Endometrial microvascular endothelial cells (primary cell): ENCODE results near the gene ZNF600. TPM values are rescaled to one million over a fixed set of nuclear protein-coding genes. Genes with fewer than 3 reads are reported as not detected.
"Not testable (repeated sequence)": the region's sequence is repeated elsewhere in the genome, so short reads cannot be mapped to it uniquely, and the experiment has no call there.

Experiments used
- in situ Hi-C: cut with HindIII; loops from 2 replicates; pipeline ENCODE4 v1.10.0; 2017; ENCODE audit warnings: low sequenced_read_pairs, low pct_unique_long_range_greater_than_20kb; ENCODE audit errors: inconsistent ontology term
- total RNA-seq: library from RNA; depleted of rRNA; stranded (reverse); fragments of >200 nt; gene quantifications from one replicate; pipeline ENCODE4 v1.2.3, GENCODE V29; 2015; ENCODE audit errors: inconsistent ontology term

ZNF600 gene
- total RNA-seq, 1 donor from 2014 or later = 1.0 TPM

DNA sequence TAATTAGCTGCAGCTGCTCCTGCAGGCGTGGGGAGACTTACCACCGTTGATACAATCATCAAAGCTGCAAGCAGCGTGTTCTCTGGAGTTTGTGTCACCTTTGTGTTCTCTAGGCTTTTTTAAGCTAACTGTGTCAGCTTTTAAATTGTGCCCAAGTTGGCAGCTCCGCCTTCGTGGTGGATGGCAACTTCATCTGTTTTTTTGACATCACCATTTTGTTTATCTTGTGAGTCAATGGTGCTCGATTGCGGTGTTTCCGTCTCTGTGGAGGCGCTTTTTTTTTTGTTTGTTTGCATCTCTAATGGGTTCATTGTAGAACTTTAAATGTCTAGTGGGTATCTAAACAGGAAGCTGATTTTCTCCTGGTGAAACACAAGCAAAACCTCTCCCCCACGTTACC is 40.7 kb downstream of the ZNF600 start:
- in situ Hi-C loops = not testable (repeated sequence)

GRCh38 chr19:52743091-52743490 is 43.5 kb downstream of the ZNF600 start:
- in situ Hi-C loops = no loop called here

GRCh38 chr19:52742516-52742915 is 44.1 kb downstream of the ZNF600 start:
- in situ Hi-C loops = no loop called here

GRCh38 chr19:52741951-52742485 is 44.6 kb downstream of the ZNF600 start:
- in situ Hi-C loops = no loop called here

DNA sequence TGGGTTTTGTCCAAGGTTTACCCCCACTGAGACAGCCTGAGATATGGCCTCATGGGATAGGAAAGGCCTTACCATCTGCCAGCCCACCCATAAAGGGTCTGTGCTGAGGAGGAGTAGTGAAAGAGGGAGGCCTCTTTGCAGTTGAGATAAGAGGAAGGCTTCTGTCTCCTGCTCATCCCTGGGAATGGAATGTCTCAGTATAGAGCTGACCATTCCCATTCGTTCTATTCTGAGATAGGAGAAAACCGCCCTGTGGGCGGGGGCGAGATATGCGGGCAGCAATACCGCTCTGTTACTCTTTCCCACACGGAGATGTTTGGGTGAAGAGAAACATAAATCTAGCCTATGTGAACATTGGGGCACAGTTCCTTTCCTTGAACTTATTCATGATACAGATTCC is 45.2 kb downstream of the ZNF600 start:
- in situ Hi-C loops = not testable (repeated sequence)

DNA sequence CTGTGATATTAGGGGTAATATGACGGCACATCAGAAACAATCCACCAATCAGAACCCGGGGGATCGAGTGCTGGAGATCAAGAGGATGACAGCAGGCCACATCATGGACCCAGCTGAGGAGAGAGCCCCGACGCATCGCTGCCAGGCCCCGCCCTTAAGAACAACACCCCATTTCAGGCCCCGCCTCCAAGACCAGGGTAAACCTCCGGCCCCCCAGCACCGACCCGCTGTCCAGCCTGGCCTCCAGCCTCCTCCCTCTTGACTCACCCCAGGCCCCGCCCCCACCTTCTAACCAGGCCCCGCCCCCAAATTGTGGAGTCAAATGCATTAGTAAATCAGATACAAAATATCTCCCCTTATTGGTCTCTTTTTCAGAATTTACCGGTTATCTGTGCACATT is 47.0 kb downstream of the ZNF600 start:
- in situ Hi-C loops = no loop called here

GRCh38 chr19:52735734-52736133 is 50.9 kb downstream of the ZNF600 start:
- in situ Hi-C loops = no loop called here

GRCh38 chr19:52734893-52735661 is 51.5 kb downstream of the ZNF600 start, which contains the start of gene ZNF611:
Gene ZNF611 (minus strand): TSS chr19:52735044. CDS start chr19:52715894, 19,150 bp downstream.
- in situ Hi-C loops = no loop called here

DNA sequence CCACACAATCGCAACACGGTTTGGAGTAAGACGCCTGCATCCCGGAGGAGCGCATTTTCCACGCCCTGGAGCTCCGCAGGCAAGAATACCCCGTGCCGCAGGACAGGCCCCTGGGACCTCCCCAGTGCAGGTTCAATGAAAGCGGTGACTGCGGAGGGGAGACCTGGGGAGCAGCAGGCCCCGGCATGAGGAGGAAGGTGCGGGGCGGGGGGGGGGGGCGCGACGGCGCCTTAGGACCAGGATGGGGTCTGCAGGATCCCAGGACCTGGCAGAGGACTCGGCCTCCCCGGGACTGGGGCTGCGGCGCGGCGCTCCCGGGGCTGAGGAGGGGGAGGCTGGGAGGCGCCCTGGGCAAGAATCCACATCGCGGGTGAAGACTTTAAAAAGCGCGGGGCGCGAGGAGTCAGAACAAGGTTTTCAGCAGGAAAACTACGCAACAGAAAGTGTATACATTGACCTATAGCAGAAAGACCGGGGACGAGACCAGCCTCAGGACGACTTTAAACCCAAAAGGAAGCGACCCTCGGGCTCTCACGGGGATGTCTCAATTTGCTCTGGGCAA is 52.2 kb downstream of the ZNF600 start:
- in situ Hi-C loops = no loop called here

DNA sequence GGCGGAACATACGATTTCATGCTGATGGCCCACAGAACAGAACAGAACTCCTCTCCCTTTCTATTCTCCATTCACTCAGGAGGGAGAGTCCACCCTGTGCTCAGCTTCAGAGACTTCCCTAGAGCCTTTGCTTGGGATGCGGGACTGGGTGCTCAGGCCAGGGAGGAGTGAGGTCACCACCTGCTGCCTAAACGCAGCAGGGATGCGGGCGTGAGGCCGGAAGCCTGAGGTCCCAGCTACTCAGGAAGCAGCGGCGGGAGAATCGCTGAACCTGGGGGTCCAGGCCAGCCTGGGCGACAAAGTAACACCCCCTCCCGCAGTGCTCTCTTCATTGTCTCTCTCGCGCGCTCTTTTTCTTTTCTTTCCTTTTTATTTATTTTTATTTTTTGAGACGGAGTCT is 60.5 kb downstream of the ZNF600 start:
- in situ Hi-C loops = not testable (repeated sequence)

DNA sequence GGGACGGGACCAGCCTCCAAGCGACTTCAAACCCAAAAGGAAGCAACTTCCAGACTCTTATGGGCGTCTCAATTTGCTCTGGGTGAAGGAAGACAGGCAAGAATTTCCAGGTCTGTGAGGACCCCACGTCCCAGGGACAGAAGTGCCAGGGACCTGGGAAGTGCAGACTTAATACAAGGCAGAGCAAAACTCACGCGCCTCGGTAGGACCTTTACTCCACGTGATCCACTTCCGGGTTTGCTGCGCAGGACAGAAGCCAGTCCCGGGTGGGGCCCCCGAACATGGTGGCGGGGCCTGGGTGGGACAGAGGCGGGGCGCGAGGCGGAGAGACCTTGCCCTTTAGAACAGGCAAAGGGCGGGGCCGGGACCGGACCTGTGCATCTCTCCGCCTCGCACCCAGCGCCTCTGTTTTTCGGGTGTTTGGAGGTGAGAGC is 61.0 kb downstream of the ZNF600 start:
- in situ Hi-C loops = no loop called here

DNA sequence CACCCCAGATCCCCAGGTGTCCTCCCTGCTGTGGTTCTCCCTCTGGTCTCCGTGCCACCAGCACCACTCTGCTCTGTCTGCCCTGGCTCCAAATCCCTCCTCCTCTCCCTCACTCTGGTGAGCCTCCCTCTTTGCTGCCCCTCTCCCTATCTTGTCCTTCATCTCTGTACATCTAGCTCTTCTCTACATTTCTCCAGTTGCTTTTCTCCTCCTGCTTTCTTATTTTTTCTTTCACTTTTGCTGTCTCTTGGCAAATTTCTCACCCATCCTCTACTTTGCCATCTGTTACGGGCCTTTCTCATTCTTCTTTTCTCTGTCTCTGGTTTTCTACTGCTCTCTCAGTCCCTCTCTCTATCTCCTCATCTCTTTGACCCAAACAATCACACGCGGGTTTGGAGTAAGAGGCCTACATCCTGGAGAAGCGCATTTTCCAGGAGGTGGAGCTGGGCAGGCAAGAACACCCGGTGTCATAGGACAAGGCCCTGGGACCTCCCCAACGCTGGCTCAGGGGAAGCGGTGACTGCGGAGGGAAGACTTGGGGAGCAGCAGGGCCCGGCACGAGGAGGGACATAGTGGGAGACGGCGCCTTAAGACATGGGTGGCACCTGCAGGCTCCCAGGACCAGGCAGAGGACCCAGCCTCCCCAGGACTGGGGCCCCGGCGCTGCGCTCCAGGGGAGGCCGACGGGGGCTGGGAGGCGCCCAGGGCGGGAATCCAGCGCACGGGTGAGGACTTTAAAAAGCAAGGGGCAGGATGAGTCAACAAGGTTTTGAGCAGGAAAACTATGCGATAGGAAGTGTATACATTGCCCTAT is 61.7 kb downstream of the ZNF600 start:
- in situ Hi-C loops = no loop called here

DNA sequence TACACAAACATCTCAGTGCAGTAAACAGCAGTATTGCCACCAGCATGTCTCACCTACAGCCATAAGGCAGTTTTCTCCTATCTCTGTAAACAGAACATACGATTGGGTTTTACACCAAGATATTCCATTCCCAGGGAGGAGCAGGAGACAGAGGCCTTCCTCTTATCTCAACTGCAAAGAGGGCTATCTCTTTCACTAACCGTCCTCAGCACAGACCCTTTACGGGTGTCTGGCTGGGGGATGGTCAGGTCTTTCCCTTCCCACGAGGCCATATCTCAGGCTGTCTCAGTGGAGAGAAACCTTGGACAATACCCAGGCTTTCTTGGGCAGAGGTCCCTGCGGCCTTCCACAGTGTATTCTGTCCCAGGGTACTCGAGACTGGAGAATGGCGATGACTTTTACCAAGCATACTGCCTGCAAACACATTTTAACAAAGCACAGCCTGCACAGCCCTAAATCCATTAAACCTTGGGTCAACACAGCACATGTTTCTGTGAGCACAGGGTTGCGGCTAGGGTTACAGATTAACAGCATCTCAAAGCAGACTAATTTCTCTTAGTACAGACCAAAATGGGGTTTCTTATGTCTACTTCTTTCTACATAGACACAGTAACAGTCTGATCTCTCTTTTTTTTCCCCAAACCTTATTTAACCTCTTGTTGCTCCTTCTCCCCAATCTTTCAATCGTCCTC is 62.5 kb downstream of the ZNF600 start:
- in situ Hi-C loops = not testable (repeated sequence)

GRCh38 chr19:52722062-52723003 is 64.3 kb downstream of the ZNF600 start:
- in situ Hi-C loops = no loop called here

DNA sequence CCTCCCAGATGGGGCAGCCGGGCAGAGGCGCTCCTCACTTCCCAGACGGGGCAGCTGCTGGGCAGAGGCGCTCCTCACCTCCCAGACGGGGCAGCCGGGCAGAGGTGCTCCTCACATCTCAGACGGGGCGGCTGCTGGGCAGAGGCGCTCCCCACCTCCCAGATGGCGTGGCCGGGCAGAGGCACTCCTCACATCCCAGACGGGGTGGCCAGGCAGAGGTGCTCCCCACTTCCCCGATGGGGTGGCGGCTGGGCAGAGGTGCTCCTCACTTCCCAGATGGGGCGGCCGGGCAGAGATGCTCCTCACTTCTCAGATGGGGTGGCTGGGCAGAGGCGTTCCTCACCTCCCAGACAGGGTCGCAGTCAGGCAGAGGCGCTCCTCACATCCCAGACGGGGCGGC is 66.0 kb downstream of the ZNF600 start:
- in situ Hi-C loops = not testable (repeated sequence)

DNA sequence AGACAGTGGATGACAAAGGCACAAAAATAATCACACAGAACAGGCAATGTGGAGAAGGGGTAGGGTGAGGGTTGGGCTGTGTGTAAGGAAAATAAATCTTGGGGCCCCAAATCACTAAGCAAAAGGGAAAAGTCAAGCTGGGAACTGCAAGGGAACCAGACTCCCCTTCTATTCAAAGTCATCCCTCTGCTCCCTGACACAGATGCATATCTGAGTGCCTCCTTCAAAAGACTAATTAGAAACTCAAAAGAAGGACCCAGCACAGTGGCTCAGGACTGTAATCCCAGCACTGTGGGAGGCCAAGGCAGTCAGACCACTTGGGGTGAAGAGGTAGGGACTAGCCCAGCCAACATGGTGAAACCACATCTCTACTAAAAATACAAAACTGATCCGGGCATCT is 70.1 kb downstream of the ZNF600 start:
- in situ Hi-C loops = no loop called here

- in situ Hi-C loops = not testable (repeated sequence)
Observed at GRCh38 chr19:52715902-52716301, 70.7 kb downstream of the ZNF600 start.

DNA sequence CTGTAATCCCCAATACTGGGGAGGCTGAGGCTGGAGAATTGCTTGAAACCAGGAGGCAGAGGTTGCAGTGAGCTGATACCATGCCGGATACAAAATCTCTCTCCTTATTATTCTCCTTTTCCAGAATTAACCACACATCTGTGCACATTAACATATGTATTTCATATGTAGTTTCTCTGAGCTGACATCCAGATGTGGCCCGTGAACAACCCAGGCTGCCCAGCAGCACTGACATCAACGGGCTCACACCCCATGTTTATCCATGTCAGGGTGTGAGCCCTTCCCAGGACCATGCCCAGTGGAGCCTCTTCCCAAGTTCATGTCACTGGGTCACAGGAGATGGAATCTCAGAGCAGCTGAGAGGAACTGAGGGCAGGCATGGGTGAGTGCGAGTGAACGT is 71.3 kb downstream of the ZNF600 start:
- in situ Hi-C loops = not testable (repeated sequence)
